Fibroblast of gingiva (primary cell): Measurements from ENCODE around the gene FARSA.
"Not testable (repeated sequence)": the region's sequence is repeated elsewhere in the genome, so short reads cannot be mapped to it uniquely, and the experiment has no call there.

Source experiments
- DNase-seq: peaks from one replicate; pipeline ENCODE4 v3.0.0-alpha.2; 2011; ENCODE audit warnings: low read depth

The FARSA gene

GRCh38 chr19:12953799-12954611, 20.5 kb upstream of the FARSA start:
- no peak for DNase-seq

- DNase-seq = no peak
Measured at GRCh38 chr19:12953138-12953798, 19.8 kb upstream of the FARSA start.

GRCh38 chr19:12952488-12953137, 19.1 kb upstream of the FARSA start:
- peak; percentile 73 for DNase-seq

- DNase-seq = not testable (repeated sequence)
Measured at GRCh38 chr19:12952050-12952449, 18.5 kb upstream of the FARSA start.

- DNase-seq = no peak
Measured at GRCh38 chr19:12949363-12950283, 16.1 kb upstream of the FARSA start.

- DNase-seq = no peak
Measured at GRCh38 chr19:12948612-12949362, 15.3 kb upstream of the FARSA start.

GRCh38 chr19:12947702-12948611, 14.4 kb upstream of the FARSA start:
- DNase-seq = no peak

- DNase-seq = no peak
Measured at GRCh38 chr19:12946731-12947496, 13.4 kb upstream of the FARSA start.

- peak; percentile 85 for DNase-seq
Measured at GRCh38 chr19:12946092-12946721, 12.7 kb upstream of the FARSA start.

- peak; percentile 98 for DNase-seq
Measured at GRCh38 chr19:12945479-12946091, 12.1 kb upstream of the FARSA start, which contains the start of gene RAD23A. RAD23A (plus strand) TSS chr19:12945862; CDS start chr19:12945949, 87 bp downstream.

GRCh38 chr19:12944104-12944674, 10.7 kb upstream of the FARSA start:
- DNase-seq = no peak

- DNase-seq = no peak
Measured at GRCh38 chr19:12943437-12944044, 10.0 kb upstream of the FARSA start.

GRCh38 chr19:12940897-12941296, 7.4 kb upstream of the FARSA start:
- no peak for DNase-seq

GRCh38 chr19:12939975-12940423, 6.5 kb upstream of the FARSA start:
- DNase-seq = no peak

GRCh38 chr19:12938779-12939601, 5.5 kb upstream of the FARSA start:
- DNase-seq = peak; percentile 55
